Stimulated activated CD4-positive, alpha-beta T cell treated with anti-CD3 and anti-CD28 coated beads, Interleukin-15, amount 100 ng/mL, for 1 hour (primary cell): Measurements from ENCODE around the gene CCDC80.

Experiments used
- DNase-seq, 2 donors: peaks; one replicate each; pipeline ENCODE4 v3.0.0-alpha.2; 2020; ENCODE audit warnings: low read depth in 1 of 2, low spot score in 1 of 2

CCDC80 gene

DNA sequence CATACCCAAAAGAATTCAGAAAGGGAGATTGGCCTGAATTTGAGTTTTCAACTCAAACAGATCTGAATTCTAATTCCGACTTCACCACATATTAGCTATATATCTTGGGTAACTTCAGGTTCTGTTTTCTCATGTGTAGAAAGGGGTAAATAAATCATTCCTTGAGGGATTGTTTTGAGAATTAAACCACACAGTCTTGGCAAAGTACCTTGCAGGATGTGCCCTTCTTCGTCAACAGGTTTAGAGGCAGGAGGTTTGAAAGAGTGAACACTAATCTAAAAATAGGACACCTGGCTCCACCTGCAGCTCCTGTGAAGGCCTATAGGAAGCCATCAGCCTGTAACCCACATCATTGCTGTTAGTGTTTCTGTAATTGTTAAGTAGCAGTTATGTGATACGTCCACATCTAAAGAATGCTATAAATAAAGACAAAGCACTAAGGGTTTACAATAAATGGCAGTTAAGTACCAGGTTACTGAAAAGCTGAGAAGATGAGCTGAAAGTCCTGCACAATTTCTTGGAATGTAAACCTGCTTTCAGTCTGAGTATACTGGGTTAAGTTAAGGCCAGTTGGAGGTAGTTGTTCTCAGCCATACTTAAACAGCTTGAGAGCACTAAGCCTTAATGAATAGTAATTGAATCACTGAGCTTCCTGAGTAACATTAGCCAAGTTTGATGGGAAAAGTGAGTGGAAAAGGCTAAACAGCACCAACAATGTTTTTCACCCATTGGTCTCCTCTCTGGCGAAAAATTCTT, 6.0 kb downstream of the CCDC80 start:
- no peak for DNase-seq

DNA sequence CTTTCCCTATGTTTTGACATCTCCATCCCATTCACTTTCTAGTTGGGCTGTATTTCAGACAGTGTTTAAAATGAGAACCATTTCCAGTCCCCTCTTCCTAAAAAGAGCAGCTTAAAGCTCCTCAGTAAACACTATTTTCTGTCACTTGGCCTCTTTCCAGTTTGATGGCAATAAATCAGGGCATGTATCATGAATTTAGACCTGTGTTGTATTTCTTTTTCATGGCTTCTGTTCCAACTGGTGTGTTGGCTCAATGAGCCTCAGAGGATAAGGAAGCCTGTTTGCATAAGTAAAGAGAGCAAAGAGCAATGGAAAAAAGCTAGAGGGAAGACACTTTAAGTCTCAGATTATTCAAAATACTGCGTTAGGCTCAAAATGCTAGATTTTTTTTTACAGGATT, 7.2 kb downstream of the CCDC80 start:
- no peak for DNase-seq

DNA sequence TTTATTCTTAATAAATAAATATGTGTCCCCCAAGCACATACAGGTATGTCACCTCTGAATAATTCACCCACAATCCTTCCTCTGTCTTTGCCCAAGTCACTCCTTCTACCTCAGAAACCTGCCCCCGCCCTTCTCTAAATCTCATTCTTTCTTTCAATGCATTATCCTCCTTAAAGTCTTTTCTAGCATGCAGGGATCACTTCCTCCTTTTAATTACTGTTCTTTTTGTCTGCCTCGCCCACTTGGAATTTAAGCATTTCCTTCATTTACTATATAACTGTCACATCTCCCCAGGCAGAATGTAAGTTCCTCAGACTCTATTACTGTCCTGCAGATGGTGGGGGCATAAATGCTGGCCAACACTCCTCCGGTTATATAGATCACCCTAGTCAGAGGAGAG, 7.8 kb downstream of the CCDC80 start:
- DNase-seq = no peak

DNA sequence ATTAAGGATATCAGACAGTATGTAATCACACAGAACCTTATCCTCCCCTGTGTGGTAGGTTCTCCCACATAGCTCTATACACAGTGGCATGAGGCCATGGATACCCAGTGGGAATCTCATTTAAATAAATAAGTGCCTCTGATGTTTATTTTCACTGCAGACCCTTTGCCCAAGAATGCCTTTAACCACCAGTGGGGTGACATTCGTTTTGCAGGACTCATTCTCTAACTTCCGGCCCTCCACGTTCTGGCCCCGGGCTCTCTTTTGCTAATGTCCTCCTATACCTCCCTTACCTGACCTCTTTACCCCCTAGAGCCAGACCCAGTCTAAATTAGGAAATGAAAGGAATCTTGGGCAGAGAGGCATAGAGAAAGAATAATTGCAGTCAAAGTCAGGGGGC, 8.3 kb downstream of the CCDC80 start:
- DNase-seq = no peak

DNA sequence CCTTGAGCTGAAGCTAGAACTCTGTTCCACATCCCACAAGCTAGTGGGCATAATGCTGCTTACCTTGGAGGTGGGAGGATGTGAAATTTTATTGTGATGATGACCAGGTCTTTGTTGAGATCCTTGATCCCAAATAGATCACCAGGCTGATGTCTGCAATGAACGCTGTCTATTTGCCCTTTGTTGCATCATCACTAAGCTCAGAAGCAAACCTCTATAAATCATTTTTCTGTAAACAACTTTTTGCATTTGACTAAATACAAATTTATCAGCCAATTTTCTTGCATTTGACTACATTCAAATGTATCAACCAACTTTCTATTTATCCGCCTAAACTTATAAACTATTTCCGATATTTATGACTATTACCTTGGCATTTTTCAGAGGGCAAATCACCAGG, 9.7 kb downstream of the CCDC80 start:
- DNase-seq = no peak

DNA sequence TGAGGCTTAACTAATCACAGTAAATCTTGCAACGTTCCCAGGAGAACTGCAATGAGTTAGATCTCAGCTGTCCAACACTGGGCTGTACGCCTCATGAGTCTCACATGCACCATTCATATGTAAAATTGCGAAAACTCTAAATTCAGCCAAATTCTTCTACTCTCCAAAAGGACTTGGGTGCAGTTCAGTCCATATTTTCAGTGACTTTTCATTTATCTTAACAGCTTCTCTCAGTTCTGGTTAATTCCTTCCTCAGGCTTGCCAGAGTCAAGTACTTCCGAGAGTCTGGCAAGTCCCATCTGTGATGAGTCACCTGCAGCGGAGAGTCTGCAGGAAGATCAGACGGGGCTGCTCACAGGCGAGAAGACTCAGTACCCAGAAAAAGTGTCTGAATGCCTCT, 11.5 kb downstream of the CCDC80 start:
- DNase-seq = no peak

DNA sequence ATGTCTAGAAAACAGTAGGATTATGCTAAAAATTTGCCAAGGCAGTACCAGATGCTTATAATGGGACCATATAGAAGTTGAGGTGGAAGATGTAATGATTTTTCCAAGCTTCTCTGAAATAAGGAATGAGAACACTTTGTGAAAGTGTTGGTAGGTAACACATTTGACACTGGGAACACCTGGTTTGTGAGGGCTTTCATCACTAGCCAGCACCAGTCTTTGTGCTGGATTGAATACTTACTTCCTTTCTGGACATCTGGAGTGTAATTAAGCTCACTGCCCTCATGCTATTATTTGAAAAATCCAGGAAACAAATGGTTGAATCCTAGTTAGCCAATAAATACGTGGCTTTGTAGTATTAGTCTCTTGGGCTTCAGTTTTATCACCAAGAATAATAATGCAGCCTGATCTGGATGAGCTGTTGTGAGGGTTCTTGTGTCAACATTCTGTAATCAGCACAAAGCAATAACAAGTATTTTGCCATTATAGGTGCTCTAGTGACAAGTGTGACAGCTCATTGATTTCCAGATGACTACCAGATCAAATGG, 12.9 kb downstream of the CCDC80 start:
- DNase-seq = no peak

DNA sequence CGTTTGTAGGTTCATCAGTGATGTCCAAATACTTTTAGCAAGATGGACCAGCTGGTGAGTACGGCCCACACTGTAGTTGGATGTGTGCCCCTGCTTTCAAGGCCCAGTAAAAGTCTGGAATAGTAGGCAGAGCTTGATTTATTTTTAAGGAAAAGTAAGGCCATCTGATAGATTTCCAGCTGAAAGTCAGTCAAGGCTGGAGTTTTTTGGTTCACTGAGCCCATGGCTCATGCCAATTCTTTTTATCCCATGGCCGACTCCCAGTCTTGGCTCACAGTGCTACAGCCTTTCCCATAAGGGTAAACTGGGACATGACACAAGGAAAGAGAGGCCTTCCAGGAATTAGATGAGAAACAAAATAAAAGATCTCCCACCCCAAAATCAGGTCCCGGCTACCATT, 13.5 kb downstream of the CCDC80 start:
- DNase-seq = no peak

DNA sequence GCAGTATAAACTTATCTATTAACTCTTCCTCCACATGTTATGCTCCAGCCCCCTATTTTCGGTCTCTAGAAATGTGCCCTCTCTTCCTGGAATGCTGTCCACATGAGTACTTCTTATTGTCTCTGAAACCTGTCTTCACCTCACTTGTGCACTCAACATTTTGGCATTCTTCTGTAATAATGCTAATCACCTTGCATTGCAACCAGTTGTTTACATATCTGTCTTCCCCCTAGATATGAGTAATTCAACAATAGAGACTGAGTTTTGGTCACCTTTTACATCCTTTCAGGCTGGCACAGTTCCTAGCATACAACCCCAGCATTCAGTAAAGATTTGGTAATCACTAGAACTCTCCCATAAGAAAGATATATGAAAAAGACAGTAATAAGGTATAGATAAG, 17.2 kb downstream of the CCDC80 start:
- DNase-seq = no peak

DNA sequence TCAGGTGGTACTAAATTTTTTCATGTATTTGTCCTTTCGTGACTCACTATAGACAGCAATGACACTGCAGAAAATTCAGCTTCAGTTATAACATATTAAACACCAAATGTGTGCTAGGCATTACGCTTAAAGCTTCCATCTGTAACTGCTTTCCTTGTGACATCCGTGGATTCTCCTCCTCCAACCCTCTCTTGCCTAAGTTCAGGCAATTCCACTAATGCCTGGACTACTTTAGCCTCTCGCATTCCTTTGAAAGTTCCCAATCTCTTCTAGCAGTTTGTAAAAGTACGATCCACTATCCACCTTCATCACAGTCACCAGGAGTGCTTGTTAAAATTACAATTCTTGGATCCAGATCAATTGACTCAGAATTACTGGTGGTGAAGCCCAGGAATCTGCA, 17.7 kb downstream of the CCDC80 start:
- DNase-seq = no peak

DNA sequence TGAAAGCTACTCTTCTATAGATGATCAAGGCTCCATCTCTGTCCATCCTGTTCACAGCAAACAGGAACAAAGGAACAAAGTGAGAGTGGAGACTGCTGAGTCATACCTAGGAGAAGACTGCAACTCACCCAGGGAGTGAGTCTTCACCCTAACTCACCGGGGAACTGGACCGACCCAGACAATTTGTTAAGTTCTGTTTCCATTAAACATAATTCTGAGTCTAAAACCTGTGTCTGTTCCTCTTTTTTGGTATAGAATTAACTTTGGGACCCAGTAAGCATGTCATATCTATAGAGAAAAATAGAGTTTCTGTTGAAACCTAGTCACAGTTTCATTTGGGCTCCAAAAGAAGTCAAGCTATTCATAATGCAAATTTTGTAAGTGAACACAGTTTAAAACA, 21.6 kb downstream of the CCDC80 start:
- DNase-seq = no peak

DNA sequence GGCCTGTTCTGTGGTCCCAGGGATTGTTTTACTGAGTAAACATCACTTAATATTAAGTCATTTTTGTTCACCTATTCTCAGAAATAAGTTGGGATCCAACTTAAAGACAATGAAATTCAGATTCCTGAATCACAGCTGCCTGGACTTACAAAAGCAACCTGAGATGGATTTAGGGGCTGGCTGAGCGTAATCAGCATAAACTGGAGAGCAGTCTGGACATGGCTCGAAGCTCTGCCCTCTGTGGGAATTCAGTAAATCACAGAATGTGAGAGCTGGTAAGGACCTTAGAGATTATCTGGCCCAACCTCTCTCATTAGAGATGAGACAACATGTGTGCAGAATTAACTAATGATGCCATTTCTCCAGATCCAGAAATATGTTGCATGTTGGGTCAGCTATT, 23.7 kb downstream of the CCDC80 start:
- DNase-seq = no peak

DNA sequence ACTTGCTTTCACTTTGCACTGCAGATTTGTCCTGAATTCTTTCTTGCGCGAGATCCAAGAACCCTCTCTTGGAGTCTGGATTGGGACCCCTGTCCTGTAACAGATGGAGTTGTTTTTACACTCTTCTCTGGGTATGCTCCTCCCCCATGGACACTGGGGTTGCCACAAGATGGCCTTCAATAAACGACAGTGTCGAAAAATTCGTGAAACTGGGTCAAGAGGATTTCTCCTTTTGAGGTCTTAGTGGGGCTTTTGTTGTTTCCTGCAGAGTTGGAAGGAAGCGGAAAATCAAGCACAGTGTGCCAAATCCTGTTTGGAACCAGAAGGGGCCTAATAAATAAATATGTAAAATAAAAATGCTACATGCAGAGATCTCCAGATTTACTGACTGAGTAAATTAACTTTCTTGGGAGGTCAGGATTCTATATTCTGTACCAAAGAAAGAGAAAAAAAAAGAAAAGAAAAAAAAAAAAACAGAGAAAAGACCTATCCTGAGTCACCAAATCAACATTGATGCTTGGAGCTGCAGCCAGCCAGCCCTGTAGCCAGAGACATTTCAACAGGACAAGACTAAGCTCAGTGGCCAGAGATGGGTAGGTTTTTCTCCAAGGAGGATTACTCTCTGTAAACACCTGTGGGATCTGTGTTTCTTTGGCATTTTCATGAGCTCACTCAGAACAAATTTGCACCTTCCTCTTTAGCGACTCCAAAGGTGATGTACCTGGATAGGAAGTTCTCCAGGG, 24.8 kb downstream of the CCDC80 start:
- DNase-seq = no peak

DNA sequence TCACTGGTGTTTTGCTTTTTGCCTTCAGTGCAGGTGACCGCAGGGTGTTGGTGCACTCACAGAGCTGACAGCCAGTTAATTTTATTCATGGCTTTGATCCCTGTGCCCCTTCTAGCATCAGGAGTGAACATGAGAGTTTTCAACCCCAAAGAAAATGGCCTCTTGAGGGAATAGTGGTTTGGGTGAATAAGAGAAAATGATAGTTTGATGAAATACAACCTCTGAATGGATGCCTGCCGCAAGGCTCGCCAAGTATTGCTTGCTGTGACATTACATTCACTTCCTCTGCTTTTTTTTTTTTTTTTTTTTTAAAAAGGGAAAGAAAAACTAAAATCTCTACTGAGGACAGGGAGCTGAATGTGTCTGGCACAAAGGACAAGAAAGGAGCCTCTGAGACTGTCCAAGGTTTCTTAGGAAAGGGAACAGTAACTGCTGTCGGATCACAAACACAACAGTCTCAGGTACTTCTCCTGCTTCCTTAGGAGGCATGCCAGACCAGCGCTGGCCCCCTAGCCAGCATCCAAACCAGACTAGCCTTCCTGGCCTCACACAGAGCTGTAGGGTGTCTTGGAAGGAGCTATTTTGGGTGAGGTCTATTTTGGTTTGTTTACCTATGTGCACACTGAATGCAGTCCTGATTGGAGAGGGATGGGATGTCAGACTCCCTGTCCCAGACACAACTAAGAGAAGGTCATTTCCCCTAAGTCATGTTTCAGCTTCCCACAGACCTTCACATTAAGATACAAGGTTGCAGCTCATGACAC, 29.0 kb downstream of the CCDC80 start:
- DNase-seq = no peak

DNA sequence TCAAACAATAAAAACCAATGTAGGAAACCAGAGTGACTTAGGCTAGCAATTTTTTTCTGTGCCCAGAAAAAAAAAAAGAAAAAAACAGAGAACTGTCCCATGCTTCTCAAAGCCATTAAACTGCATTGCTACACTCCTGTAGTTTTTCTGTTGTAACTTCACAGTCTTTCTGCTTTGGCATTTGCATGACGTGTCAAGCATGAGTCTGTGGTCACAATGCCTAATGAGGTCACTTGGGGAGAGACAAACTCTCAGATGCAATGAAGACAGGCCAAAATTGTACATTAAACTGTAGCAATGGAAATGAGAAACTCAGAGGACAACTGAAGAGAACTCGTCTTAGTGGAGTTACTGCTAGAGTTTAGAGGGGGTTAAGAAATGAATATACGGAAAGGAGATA, 30.8 kb downstream of the CCDC80 start:
- no peak for DNase-seq

DNA sequence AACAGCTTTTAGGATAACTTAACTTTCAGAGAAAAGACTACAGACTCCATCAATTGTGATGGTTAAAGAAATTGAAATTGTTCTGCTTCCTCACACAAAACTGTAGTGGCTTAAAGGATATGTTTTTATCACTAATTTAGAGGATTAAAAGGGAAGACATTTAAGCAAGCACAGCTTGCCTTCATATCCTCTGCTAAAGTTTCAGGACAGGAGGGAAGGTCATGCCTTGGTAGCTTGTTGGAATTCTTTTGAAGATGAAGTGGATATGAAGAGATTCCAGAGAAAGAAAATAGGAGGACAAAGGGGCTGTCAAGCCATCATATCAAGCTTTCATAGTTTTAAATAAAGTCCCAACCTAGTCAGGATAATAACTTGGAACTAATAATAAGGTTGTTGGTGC, 33.1 kb downstream of the CCDC80 start:
- no peak for DNase-seq

DNA sequence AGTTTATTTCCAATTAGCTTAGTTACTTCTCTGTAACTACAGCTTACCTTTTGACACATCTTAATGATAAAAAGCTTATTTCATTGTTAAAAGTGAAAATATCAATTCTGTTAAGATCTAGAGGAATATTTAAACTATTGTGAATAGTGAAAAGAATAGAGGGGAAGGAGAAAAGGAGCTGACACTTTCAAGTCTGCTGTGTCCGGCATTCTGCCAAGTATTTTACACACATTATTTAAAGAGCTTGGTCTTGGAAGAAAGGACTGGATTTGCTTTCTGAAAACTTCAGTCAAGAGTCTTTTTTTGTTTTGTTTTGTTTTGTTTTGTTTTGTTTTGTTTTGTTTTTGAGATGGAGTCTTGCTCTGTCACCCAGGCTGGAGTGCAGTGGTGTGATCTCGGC, 34.8 kb downstream of the CCDC80 start:
- DNase-seq = no peak

DNA sequence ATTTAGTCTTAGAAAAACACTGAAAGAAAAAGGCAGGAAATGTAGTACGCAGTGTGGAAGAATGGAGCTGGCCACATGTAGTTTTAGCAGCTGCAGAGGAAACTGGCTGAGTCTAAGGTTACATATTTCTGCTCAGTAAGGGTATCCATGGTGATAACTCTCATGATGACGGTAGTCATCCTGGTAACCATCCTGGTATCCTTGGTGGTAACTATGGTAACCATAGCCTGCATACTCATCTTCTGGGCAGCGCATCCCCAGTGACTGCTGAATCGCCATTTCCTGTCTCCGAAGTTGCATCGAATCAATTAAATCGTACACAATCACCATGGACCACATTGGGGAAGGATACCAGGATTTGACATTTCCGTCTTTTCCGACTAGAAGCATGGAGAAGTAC, 35.7 kb downstream of the CCDC80 start:
- no peak for DNase-seq

DNA sequence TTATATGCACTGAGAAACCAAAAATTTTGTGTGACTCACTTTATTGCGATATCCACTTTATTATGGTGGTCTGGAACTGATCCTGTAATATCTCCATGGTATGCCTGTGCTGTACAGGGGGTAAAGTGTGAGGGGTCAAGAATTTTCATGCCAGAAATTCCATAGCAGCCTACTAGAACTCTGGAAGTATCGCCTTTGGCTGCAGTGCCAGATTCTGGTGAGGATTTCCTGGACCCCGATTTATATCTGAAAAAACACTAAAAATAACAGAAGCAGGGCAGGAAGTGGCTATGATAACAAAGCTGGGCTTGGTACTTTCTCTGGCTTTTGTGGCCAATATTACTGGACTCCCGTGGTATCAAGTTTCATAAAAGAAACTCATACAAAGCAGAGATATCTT, 36.4 kb downstream of the CCDC80 start:
- no peak for DNase-seq

DNA sequence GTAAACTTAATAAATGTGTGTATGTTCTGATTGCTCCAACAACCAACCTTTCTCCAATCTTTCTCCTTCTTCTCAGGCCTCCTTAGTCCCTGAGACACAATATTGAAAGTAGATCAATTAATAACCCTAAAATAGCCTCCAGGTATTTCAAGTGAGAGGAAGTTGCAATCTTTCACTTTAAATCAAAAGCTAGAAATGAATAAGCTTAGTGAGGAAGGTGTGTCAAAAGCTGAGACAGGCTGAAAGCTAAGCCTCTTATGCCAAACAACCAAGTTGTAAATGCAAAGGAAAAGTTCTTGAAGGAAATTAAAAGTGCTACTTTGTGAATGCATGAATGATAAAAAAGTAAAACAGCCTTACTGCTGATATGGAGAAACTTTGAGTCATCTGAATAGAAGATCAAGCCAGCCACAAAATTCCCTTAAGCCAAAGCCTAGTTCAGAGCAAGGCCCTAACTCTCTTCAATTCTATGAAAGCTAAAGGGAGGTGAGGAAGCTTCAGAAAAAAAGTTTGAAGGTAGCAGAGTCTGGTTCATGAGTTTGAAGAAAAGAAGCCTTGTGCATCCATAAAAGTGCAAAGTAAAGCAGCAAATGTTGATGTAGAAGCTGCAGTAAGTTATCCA, 38.6 kb downstream of the CCDC80 start:
- DNase-seq = no peak

DNA sequence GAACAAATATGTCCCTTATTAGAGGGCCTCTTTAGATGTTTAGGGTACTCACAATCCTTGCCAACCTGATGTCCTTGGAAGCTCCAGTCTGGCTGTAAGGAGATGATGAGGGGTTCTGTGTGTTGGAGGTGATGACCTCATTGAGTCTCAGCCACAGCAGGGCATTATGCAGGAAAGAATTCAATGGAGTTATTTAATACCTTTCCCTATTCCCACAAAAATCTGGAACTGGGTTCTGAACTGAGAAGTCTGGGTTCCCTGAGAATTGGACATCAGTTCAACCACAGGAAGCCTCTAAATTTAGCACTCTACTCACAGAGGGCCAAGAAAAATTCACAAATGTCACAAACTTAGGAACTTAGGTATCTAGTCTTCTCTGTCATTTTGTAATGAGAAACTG, 42.2 kb downstream of the CCDC80 start:
- DNase-seq = no peak
